Activated CD4-positive, alpha-beta T cell treated with anti-CD3 and anti-CD28 coated beads, Interleukin-2, amount 10 ng/mL, durations not matched to agents 24 days and 14 days (primary cell): ENCODE results near the gene RFTN1. TPM values are rescaled to one million over a fixed set of nuclear protein-coding genes. Genes with fewer than 3 reads are reported as not detected.

Experiments used
- DNase-seq: peaks from one replicate; pipeline ENCODE4 v3.0.0; 2022
- H3K27ac Mint-ChIP-seq: one replicate; pipeline ENCODE4 v1.8.0; 2022; ENCODE audit warnings: mild to moderate bottlenecking, mixed read lengths
- H3K27me3 Mint-ChIP-seq: one replicate; pipeline ENCODE4 v1.8.0; 2022; ENCODE audit warnings: mixed read lengths
- H3K36me3 Mint-ChIP-seq: one replicate; pipeline ENCODE4 v1.8.0; 2022; ENCODE audit warnings: low read depth, mild to moderate bottlenecking, mixed read lengths
- H3K4me1 Mint-ChIP-seq: one replicate; pipeline ENCODE4 v1.8.0; 2021; ENCODE audit warnings: mixed read lengths
- H3K4me3 Mint-ChIP-seq: one replicate; pipeline ENCODE4 v1.8.0; 2022; ENCODE audit warnings: mild to moderate bottlenecking, moderate library complexity, mixed read lengths
- H3K9me3 Mint-ChIP-seq: one replicate; pipeline ENCODE4 v1.8.0; 2021; ENCODE audit warnings: mixed read lengths
- intact Hi-C: fragments of 100-400 bp; cut with micrococcal nuclease; formaldehyde crosslinking; loops from one replicate; pipeline ENCODE4 v1.15.1; 2023
- total RNA-seq: library from RNA; stranded (reverse); gene quantifications from 2 replicates; pipeline ENCODE4 v1.2.3, GENCODE V29; 2022

The RFTN1 gene, protein sequence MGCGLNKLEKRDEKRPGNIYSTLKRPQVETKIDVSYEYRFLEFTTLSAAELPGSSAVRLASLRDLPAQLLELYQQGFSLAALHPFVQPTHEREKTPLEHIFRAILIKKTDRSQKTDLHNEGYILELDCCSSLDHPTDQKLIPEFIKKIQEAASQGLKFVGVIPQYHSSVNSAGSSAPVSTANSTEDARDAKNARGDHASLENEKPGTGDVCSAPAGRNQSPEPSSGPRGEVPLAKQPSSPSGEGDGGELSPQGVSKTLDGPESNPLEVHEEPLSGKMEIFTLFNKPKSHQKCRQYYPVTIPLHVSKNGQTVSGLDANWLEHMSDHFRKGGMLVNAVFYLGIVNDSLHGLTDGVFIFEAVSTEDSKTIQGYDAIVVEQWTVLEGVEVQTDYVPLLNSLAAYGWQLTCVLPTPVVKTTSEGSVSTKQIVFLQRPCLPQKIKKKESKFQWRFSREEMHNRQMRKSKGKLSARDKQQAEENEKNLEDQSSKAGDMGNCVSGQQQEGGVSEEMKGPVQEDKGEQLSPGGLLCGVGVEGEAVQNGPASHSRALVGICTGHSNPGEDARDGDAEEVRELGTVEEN
- 90.6 and 92.4 TPM in 2 replicates for total RNA-seq

DNA sequence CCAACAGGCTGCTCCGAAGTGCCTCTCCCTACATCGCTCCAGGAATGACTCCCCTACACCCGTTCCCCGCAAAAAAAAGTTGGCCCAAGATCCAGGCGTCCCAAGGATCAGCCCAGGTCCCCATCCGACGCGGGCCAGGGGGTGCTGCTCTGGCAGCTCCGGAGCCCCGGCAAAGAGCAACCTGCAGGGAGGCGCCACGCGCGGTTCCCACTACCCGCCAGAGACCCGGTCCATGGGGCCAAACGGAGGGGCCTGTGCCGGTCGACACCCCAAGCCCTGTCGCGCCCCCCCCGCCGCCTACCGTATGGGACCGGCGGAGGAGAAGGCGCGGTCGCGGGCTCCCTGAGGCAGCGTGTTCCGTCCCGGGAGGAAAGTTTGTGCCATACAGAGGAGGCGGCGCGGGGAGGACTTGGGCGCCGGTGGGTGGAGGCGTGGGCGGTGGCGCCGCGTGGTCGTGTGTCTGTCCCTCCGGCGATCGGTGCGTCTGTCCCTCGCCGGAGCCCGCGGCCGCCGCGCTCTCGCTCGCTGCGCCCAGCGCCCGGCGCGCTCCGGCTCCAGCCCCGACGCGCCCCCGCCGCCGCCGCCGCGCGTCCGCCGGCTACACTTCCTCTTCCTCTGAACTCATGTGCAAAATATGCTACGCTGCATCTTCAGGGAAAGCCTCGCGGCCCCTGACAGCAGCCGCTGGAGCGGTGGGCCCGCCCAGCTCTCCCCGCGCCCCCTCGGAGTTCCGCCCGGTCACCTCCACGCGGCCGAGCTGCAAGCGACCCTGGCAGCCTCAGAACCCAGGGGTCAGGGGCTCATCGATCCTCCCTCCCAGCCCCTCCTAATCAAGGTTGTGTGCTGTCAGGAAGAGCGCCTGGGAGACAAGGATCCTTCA lies at the start of gene RFTN1:
Gene RFTN1, minus strand, starts transcription at position 559 of the 880 bp plus-strand sequence. CDS start 19,830 bp downstream, outside the sequence.
- DNase-seq = peak; percentile 89
- Mint-ChIP-seq H3K9me3 (no peaks in the 10 kb centered on the region), H3K4me1 (peaks cover 62% of the 10 kb centered on the region), H3K27ac (peak within 1 kb of the TSS; percentile 85), H3K27me3 (no peaks in the 10 kb centered on the region), H3K36me3 (peaks cover 24% of the 10 kb centered on the region), H3K4me3 (peak within 1 kb of the TSS; percentile 95)
- intact Hi-C loops = loop anchor here (2.0 to 10.0 kb wide), 9 partner anchors 17 to 1921 kb away; partner anchors contain the start of gene TBC1D5

DNA sequence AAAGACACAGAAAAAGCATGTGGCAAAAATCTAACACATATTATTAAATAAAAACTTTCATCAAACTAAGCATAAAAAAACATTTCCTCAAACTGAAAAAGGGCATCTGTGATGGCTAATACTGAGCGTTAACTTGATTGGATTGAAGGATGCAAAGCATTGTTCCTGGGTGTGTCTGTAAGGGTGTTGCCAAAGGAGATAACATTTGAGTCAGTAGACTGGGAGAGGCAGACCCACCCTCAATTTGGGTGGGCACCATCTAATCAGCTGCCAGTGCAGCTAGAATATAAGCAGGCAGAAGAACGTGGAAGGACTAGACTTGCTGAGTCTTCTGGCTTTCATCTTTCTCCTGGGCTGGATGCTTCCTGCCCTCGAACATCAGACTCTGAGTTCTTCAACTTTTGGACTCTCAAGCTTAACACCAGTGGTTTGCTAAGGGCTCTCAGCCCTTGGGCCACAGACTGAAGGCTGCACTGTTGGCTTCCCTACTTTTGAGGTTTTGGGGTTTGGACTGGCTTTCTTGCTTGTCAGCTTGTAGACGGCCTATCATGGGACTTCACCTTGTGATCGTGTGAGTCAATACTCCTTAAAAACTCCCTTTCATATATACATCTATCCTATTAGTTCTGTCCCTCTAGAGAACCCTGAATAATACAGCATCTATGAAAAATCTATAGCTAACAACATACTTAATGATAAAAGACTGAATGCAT lies 46.3 kb upstream of the RFTN1 start:
- no peaks in the 10 kb centered on the region for H3K4me1 Mint-ChIP-seq
- H3K27me3 Mint-ChIP-seq = peaks cover 17% of the 10 kb centered on the region
- H3K9me3 Mint-ChIP-seq = no peaks in the 10 kb centered on the region

DNA sequence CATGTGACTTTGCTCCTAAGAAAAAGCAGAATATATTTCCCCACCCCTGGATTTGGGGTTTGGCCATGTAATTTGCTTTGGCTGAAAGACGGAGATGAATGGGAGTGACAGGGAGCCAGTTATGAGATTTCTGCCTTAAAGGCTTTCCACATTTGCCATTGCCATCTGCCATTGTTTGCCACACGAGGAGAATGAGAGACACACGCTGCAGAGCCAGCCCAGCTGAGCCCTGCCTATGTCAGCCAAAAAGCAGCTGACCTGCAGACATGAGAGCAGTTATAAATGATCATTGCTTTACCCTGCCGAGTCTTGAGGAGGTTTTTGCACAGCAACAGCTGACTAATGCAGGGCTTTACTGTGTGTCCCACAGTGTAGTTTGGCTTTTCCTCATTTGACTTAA lies 40.6 kb upstream of the RFTN1 start:
- Mint-ChIP-seq H3K27ac (no peak overlapping the region), H3K27me3 (peaks cover 16% of the 10 kb centered on the region), H3K4me1 (peaks cover 9% of the 10 kb centered on the region), H3K9me3 (no peaks in the 10 kb centered on the region), H3K36me3 (no peaks in the 10 kb centered on the region), H3K4me3 (no peak overlapping the region)
- no peak for DNase-seq
- intact Hi-C loops = loop anchor here (5.0 kb wide), 1 partner anchor 217 kb away; no protein-coding TSS in a partner anchor

More for the DNA sequence above, 46.3 kb upstream of the RFTN1 start:
- Mint-ChIP-seq H3K36me3 (no peaks in the 10 kb centered on the region), H3K27ac (no peak overlapping the region), H3K4me3 (no peak overlapping the region)
- intact Hi-C loops = no loop called here
- DNase-seq = no peak

DNA sequence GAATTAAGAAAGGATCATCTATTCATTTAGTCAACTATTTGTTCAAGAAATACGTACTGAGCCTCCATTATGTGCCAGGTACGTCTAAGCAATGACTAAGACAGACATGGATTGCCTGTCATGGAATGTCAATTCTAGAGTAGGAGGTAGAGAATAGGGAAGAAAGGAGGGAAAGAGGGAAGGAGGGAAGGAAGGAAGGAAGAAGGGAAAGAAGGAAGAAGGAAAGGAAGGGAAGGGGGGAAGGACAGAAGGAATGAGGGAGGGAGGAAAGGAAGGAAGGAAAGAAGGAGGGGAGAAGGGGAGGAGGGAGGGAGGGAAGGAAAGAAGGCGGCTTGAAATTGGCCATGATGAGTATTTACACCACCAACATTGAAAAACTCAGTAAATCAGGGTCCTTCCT lies 39.3 kb upstream of the RFTN1 start:
- DNase-seq = no peak
- Mint-ChIP-seq H3K4me1 (peaks cover 11% of the 10 kb centered on the region), H3K4me3 (no peak overlapping the region), H3K27ac (no peak overlapping the region), H3K36me3 (no peaks in the 10 kb centered on the region), H3K27me3 (peaks cover 13% of the 10 kb centered on the region), H3K9me3 (peaks cover 3% of the 10 kb centered on the region)
- intact Hi-C loops = loop anchor here (5.0 kb wide), 1 partner anchor 215 kb away; no protein-coding TSS in a partner anchor

DNA sequence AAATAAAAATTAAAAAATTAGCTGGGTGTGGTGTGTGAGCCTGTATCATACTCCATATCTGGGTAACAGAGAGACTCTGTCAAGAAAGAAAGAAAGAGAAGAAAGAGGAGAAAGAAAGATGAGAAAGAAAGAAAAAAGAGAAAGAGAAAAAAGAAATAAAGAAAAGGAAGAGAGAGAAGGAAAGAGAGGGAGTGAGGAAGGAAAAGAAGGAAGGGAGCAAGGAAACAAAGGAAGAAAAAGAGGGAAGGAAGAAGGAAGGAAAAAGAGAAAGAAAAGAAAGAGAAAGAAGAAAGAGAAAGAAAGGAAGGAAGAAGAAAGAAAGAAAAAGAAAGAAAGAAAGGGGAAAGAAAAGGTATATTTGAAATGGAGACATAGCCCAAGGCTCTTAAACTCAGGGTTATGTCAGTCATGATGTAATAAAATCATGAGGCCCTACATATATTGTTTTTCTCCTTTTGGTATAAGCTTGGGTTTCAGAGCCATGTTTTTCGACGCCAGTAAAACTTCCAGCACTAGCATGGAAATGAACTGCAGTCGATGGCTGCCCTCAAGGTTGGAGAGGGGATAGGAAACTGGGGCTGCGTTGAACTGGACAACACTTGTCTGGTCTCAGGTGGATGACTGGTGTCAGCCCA lies 38.0 kb upstream of the RFTN1 start:
- no peak for DNase-seq
- H3K27me3 Mint-ChIP-seq = peaks cover 13% of the 10 kb centered on the region
- peaks cover 3% of the 10 kb centered on the region for H3K9me3 Mint-ChIP-seq
- peaks cover 11% of the 10 kb centered on the region for H3K4me1 Mint-ChIP-seq
- no peak overlapping the region for H3K4me3 Mint-ChIP-seq
- intact Hi-C loops = loop anchor here (1.0 to 5.0 kb wide), 5 partner anchors 39 to 735 kb away; partner anchors contain the start of gene RFTN1
- H3K36me3 Mint-ChIP-seq = no peaks in the 10 kb centered on the region
- H3K27ac Mint-ChIP-seq = peak overlapping the region; percentile 71

DNA sequence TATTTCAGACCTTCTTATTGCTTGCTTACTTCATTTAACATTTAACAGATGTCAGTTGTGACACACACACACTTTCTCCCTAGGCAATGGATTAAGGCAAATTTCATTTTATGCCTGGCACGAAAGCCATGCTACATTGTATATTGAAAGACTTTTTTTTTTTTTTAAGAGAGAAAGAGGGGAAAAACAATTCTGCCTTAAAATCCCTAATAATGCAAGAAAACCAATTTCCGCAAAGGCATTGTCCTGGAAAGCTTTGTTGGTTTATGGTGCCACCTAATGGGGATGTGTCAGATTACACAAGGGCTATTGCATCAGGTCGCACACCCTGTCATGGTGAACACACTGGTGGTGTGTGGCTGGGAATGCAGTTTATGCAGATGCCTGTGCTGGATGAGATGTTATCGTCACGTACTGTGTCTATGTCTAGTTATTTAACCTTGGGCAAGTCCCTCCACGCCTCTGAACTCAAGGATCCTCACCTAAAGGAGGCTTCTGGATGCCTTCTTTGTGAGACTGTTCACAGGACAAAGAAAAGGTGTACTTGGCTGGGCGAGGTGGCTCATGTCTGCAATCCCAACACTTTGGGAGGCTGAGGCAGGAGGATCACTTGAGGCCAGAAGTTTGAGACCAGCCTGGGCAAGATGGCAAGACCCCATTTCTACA lies 37.3 kb upstream of the RFTN1 start:
- Mint-ChIP-seq H3K4me3 (no peak overlapping the region), H3K27ac (peak overlapping the region; percentile 71), H3K36me3 (no peaks in the 10 kb centered on the region), H3K9me3 (peaks cover 3% of the 10 kb centered on the region), H3K4me1 (peaks cover 11% of the 10 kb centered on the region), H3K27me3 (peaks cover 13% of the 10 kb centered on the region)
- DNase-seq = peak; percentile 94
- intact Hi-C loops = loop anchor here (1.0 to 5.0 kb wide), 8 partner anchors 38 to 734 kb away; partner anchors contain the start of gene RFTN1

DNA sequence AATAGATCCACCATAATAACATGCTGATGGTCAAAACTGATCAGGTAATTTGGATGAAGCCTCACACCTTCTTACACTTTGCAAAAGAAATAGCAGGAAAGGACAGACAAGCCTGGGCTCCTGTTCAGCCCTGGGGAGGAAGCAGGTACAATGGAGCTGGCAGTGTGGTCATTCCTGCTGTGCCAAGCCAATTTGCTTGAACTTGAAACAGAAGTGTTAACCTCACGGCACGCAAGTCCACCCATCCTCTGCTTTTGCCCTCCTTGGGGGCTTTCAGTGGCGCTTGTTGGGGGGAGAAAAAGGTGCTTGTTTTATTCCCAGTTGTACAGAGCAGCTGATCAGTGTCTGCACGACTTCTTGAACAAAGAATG lies 36.8 kb upstream of the RFTN1 start:
- H3K27ac Mint-ChIP-seq = no peak overlapping the region
- H3K9me3 Mint-ChIP-seq = peaks cover 3% of the 10 kb centered on the region
- H3K36me3 Mint-ChIP-seq = no peaks in the 10 kb centered on the region
- intact Hi-C loops = loop anchor here (1.0 to 5.0 kb wide), 7 partner anchors 37 to 733 kb away; partner anchors contain the start of gene RFTN1
- H3K4me1 Mint-ChIP-seq = peaks cover 12% of the 10 kb centered on the region
- H3K27me3 Mint-ChIP-seq = peaks cover 13% of the 10 kb centered on the region
- no peak overlapping the region for H3K4me3 Mint-ChIP-seq
- DNase-seq = peak; percentile 57

DNA sequence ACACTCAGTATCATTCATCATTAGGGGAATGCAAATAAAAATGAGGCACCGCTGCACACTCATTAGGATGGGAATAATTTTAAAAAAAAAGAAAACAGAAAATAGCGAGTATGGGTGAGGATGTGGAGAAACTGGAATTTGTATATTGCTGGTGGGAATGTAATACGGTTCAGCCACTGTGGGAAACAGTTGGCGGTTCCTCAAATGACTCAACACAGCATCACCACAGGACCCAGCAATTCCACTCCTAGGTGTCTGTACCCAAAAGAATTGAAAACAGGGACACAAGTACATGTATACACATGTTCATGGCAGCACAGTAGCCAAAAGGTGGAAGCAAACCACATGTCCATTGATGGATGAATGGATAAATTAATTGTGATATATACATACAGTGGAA lies 35.2 kb upstream of the RFTN1 start:
- Mint-ChIP-seq H3K4me1 (peaks cover 18% of the 10 kb centered on the region), H3K27ac (peak overlapping the region; percentile 57), H3K27me3 (peaks cover 10% of the 10 kb centered on the region), H3K4me3 (no peak overlapping the region), H3K9me3 (peaks cover 3% of the 10 kb centered on the region), H3K36me3 (no peaks in the 10 kb centered on the region)
- intact Hi-C loops = no loop called here
- DNase-seq = peak; percentile 44

DNA sequence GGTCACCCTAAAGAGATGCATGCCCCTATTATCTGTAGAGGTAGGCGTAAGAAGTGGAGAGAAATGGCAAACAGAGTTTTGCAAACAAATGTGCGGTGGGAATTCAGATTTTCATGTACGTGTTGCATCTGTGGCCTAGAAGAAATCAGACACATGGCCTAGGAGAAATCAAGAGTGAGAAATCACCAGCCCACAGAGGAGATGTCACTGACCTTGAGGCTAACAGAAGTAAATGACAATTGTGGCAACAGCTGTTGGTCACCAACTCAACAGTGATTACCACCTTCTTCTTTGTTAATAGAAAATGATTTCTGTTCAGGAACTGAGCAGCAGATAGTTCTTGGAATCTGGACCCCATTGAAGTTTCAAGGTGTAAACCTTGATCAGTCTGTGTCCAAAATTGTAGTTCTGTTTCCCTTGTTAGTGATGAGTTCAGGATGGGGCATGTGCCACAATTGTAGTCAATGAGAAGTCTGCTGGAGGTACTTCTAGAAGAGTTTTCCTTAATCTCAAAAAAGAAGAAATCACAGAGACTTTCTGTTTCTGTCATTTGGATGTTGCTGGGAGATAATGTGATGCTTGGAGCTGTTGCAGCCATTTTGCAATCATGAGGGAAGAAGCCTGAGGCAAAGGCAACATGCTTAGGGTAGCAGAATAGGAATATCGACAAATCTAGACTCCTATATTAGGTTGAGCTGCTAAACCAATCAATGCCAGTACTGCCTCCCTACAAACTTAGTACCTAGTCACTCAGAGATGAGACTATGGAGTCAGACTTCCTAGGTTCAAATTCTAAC lies 34.3 kb upstream of the RFTN1 start:
- H3K4me1 Mint-ChIP-seq = peaks cover 22% of the 10 kb centered on the region
- peak; percentile 48 for DNase-seq
- H3K9me3 Mint-ChIP-seq = peaks cover 3% of the 10 kb centered on the region
- no peak overlapping the region for H3K4me3 Mint-ChIP-seq
- peaks cover 5% of the 10 kb centered on the region for H3K27me3 Mint-ChIP-seq
- intact Hi-C loops = no loop called here
- H3K27ac Mint-ChIP-seq = no peak overlapping the region
- no peaks in the 10 kb centered on the region for H3K36me3 Mint-ChIP-seq

DNA sequence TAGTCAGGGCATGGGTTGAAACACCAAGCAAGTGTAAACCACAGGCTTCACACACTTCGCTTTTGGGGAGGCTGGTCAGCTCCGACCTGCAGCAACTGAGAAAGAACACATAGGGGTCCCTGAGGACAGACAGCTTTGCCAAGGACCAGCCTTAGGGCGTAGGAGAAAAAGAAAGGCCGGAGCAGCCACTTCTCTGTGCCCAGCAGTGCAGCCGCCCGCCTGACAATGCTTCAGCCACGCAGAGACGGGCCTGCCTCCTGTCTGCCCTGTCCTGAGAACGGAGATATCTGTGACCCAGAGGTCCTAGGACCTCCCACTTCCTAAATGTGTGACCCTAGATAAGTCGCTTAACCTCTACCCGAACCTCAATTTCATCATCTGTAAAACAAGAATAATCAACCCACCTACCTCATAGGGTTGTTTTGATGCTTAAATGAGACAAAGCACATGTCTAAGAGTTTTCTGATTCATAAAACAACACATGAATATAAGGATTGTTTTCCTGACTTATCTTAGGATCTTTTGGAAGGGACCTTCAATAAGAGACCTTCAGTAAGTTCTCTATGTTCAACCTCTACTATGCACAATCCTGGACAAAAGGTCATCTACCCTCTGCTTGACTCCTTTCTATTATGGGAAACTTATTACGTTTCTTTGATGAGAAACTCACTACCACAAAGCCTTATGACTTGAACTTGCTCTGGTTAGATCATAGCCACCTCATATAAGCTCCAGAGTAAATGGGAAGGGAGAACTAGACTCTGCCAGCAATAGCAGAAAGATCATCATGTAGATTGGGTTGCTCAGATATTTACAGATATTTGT lies 32.9 kb upstream of the RFTN1 start:
- peaks cover 22% of the 10 kb centered on the region for H3K4me1 Mint-ChIP-seq
- intact Hi-C loops = no loop called here
- H3K9me3 Mint-ChIP-seq = peaks cover 3% of the 10 kb centered on the region
- DNase-seq = peak; percentile 23
- H3K27me3 Mint-ChIP-seq = peaks cover 3% of the 10 kb centered on the region
- H3K4me3 Mint-ChIP-seq = no peak overlapping the region
- no peaks in the 10 kb centered on the region for H3K36me3 Mint-ChIP-seq
- no peak overlapping the region for H3K27ac Mint-ChIP-seq
